Fibroblast of peridontal ligament (primary cell): ENCODE results near the gene TUSC2.
"Not testable (repeated sequence)": the region's sequence is repeated elsewhere in the genome, so short reads cannot be mapped to it uniquely, and the experiment has no call there.

Experiments used
- DNase-seq: peaks from one replicate; pipeline ENCODE4 v3.0.0-alpha.2; 2010; ENCODE audit errors: extremely low read depth

The TUSC2 gene

DNA sequence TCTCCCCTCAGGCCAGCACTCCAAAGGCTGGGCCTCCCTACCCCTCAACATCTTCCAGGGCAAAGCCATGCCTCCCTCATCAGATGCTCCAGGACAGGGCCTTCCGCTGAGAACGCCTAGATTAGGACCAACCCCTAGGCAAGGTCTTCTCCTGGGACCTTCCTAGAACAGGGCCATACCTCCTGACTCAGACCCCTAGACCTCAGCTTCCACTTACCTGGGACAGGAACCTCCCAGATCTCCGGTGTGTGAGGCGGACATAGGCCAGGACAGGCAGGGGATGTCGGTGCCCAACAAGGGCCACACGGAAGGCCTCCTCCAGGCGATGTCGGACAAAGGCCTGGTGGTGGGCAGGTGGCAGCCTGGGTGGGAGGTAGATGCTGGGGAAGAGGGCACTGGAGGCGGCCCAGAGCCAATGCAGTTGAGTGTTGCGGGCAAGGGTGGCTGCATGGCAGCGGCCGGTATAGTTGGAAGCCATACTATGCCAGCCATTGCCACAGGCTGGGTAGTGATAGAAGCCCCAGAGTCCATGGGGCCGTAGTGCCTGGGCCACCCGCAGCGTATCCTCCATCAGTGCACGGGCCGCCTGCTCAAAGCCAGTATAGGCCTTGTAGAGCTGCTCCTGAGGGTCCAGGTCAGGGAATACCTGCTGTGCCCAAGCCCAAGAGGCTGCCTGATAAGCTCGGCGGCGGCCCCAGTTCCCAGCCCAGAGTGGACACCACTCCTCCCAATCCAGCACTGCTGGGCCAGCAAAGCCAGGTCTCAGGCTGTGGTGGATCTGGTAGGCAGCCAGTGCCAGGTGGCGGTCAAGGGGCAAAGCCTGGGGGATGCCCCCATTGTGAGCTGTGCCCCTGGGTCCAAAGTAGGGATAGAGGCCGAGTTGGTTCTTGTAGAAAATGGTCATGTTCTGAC lies 33.3 kb downstream of the TUSC2 start:
- DNase-seq = no peak

- DNase-seq = no peak
Measured at GRCh38 chr3:50294089-50294488, 33.9 kb downstream of the TUSC2 start.

DNA sequence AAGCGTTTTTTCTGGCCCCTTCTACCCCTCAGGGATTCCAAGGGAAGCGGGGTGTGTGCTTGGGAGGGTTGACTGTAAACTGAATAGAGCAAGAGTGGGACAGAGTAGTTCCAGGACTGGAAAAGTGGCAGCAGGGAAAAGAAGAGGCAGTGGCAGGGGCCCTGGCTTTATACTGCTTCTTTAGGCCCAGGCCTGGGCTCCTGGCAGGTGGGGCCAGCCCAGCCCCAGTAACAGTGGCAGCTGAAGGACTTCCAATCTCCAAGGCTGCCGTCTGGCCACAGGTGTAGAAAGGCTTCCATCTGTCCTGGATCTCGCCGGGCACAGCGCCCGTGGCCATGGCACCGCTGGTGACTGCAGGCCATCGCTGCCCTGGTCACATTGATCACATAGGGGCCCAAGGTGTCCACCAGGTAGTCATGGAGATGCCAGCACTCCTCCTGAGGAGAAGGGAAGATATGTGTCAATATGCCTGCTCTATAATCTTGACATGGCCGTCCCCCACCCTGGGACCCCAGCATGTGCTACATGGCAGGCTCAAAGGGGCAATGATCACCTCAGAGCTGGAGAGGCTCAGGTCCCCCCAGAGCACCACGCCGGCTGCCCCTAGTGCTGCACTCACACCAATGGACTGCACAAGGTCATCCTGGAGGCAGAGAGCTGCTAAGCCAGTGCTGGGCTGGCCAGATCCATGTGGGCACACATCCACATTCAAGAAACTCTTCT lies 34.8 kb downstream of the TUSC2 start:
- DNase-seq = no peak

DNA sequence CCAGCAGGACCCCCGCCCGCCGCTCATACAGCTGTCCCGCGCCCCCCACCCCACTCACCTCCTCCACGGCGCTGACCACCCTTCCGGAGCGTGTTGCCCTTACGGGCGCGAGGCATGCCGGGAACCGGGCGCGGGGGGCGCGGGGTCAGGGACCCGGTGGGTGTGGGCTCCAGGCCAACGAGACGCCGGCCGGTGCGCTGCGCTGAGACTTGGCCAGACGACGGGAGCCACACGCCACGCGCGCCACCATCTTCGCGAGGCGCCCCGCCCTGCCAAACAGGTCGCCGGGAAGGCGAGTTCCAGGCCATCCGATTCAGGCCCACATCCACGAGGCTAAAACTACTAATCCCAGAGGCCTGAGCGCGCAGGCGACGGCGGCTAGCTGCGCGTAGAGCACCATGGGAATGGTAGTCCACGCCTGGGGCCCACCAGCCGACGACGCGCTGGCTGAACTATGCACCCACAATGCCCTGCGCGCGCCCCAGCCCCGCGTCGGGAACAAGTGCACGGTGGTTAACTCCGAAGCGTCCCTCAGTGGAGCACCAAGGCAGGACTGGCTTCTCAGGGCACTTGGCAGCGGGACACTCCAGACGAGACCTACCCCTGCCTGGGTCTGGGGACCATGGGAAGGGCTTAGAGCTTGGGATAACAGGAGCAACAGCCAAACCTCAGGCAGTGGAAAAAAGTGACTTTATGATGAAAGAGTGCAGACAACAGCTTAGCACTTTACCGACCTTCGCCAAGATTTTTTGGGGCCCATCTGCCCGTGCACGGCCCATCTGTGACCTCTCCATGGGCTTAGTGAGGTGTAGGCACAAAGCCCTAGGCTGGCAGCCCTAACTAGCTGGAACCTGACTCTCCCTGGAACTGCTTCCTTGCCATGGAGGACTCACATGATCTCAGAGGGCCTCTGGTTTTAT lies 35.6 kb downstream of the TUSC2 start, which contains the start of gene IFRD2:
IFRD2 (minus strand) TSS at position 271 of the 920 bp plus-strand sequence; CDS start at position 116, 155 bp downstream.
- peak; percentile 95 for DNase-seq

DNA sequence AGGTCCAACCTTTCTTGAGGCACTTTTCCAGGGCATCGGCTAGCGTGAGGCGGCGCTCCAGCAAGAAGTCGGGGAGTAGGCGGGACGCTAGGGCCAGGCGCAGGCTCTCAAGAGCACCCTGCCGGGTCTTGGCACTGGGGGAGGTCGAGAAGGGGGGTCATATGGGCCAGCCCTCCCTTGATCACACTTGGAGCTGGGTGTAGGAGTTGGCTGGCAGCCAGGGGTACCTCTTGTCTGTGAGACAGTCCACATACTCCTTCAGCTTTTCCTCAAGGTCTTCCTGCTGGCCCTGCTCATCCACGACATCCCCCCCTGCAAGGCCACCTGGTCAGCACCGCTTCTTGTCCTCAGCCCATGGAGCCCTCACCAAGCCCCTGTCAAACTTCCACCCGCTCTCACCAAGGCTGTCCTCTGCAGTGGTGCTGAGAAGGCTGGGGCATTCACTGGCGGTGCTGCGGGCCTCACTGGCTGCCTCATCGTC lies 37.8 kb downstream of the TUSC2 start:
- DNase-seq = no peak

- DNase-seq = no peak
Measured at GRCh38 chr3:50289130-50289529, 38.9 kb downstream of the TUSC2 start.

GRCh38 chr3:50288387-50289007 lies 39.5 kb downstream of the TUSC2 start:
- no peak for DNase-seq

DNA sequence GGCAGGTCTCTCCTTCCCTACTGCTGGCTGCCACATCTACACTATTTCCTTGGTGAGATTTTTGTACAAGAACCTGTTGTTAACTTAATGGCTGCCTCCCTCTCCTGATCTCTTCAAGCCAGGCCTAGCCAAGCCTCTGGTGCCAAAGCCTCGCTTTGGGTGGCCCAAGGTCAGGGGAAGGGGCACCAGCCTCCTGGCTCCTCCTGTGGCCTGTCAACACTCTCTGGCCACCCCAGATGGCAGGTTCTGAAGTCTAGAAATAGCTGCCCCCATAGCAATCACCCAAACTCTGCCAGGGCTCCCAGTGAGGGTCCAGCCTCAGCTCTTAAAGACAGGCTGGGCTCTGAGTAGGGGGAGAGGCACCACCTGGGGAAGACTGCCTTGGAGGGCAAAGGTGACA lies 40.8 kb downstream of the TUSC2 start:
- DNase-seq = no peak

DNA sequence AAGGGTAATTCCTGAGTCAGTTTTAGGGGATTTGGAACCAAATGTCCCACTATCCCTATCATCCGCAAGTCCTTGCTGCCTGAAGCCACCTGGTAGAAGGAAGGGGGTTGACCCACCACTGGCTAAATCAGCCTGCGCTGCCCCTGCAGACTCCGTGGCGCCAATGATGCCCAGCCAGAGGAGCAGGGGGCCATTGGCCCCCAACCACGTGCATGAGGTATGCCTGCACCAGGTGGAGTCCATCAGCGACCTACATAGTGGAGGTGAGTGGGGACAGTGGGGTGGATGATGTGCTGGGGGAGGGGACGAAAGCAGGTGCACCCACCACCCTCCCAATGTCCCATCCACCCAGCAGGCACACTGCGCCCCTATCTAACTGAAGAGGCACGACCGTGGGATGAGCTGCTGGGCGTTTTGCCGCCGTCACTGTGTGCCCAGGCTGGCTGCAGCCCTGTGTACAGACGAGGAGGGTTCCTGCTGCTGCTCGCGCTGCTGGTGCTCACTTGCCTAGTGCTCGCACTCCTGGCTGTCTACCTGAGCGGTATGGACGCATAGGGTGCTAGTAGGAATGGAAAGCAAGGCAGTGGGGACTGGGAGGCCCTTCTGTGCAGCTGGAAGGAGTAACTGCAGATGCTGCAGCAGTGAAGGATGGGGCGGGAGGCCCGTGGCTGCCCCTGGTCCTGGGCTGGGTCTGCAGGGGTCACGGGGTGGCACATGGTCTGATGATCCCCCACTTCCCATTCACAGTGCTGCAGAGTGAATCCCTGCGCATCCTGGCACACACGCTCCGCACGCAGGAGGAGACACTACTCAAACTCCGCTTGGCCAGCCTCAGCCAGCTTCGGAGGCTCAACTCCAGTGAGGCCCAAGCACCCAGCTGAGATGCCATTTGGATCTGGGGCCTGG lies 41.4 kb downstream of the TUSC2 start:
- DNase-seq = no peak

GRCh38 chr3:50284121-50284520 lies 43.9 kb downstream of the TUSC2 start:
- DNase-seq = not testable (repeated sequence)

DNA sequence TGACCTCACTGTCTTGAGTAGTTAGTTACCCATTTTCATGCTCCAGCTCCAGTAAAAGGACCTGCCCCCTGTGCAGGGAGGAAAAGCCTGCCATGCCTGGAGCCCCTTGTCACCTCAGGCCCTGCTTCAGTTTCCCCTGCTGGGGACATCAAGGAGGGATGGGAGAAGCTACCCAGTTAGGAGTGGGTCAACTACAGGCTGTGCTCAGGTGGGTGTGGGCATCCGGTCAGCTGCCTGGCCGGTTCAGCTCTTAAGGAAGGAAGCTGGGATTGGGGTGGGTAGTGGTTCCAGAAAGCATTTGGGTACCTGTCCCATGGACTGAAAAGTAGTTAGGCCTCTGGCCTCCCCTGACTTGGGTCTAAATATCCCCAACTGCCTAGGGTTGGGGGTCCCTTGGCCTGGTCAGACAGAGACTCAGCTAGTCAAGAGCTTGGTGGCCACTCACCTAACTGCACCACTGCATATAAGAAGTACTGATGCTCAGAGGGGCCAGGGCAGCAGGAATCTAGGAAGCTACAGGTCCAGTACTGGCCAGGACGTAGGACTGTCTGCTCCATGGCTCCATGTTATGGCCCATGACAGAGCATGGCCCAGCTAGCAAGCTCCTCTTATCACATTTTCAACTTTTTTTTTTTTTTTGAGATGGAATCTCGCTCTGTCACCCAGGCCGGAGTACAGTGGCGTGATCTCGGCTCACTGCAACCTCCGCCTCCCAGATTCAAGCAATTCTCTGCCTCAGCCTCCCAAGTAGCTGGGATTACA lies 48.6 kb downstream of the TUSC2 start:
- no peak for DNase-seq

DNA sequence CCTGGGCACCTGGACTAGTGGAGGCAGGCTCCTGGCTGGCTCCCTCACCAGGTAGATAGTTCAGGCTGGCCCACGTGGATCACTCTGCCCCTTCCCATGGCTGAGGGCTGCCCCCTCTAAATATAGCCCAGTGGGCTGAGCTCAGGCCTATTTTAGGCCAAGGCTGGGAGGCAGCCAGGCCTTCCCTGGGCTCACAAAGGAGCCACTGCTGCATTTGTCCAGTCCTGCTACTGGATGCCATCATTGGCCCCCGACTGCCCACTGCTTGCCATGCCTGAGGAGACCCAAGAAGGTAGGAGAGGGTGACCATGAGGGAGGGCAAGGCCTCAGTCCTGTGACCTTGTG lies 49.2 kb downstream of the TUSC2 start, which contains the start of gene LSMEM2:
LSMEM2 (plus strand) TSS at position 208 of the 345 bp plus-strand sequence; CDS start at position 235, 27 bp downstream.
- DNase-seq = no peak

DNA sequence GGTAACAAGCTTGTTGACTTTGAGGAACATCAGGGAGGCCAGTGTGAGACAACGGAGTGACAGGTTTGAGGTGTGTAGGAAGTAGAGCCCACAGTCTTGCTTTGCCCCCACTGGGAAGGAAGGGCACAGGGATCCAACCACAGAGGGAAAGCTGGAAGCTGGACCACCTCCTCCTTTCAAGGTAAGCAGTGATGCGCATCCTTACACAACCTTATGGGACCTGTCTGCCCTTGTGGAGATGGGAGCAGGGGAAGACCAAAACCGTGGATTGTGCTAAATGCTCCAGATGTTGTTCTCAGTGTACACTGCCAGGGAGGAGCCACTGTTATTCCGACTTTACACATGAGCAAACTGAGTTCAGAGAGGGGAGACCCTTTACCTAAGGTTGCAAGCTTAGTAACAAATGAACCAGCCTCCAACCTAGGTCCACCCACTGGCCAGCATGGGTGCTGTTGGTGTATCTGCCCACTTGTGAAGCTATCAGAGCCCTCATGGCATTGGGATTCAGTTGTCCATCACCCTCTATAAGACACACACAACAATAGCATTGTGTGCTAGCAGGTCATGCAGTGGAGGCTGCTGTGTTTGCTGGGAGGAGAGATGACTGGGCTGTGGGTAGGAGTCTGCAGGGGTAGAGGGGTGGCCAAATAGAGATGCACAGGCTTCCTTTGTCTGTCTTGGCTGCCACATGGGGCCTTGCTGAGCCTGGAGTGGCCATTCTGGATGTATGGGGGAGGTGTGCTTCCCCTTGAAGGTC lies 49.7 kb downstream of the TUSC2 start:
- no peak for DNase-seq

DNA sequence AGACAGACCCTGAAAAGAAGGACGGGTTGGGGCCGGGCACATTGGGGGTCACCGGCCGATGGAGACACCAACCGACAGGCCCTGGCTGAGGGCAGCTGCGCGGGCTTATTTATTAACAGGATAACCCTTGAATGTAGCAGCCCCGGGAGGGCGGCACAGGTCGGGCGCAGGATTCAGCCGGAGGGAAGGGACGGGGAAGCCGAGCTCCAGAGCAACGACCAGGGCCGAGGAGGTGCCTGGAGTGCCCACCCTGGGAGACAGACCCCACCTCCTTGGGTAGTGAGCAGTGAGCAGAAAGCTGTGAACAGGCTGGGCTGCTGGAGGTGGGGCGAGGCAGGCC lies 51.3 kb downstream of the TUSC2 start:
- DNase-seq = no peak

- DNase-seq = no peak
Measured at GRCh38 chr3:50275996-50276761, 51.8 kb downstream of the TUSC2 start.

GRCh38 chr3:50275141-50275995 lies 52.7 kb downstream of the TUSC2 start:
- no peak for DNase-seq
